ENCODE data around the gene MPI. TPM values are rescaled to one million over a fixed set of nuclear protein-coding genes. Genes with fewer than 3 reads are reported as not detected.
A peak's percentile ranks its signal among the peaks of the same experiment; 100 is the strongest.

Gene MPI
- total RNA-seq, 1 donor from 2014 or later = 29.4 TPM

DNA sequence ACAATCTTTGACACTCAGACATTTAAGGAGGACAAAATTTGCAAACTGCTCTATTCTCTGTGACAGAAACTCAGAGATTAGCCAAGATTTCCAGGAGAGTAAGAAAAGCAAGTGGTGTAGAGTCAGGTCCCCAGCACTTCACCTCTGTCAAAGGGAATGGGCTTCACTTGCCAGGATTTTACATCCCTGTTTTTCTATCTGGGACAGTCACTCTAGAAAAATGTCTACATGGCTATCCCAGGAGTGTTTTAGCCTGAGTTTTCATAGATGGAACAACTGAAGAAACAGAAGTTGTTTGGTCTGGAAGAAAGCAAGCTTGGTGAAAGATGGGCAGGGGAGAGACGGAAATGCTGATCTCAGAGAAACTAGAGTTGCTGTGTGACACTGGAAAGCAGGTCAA lies 13.8 kb downstream of the MPI start:
- intact Hi-C loops (cut with DNase I) = no loop called here
- no peak for DNase-seq
- TF ChIP-seq, protein P1, sequence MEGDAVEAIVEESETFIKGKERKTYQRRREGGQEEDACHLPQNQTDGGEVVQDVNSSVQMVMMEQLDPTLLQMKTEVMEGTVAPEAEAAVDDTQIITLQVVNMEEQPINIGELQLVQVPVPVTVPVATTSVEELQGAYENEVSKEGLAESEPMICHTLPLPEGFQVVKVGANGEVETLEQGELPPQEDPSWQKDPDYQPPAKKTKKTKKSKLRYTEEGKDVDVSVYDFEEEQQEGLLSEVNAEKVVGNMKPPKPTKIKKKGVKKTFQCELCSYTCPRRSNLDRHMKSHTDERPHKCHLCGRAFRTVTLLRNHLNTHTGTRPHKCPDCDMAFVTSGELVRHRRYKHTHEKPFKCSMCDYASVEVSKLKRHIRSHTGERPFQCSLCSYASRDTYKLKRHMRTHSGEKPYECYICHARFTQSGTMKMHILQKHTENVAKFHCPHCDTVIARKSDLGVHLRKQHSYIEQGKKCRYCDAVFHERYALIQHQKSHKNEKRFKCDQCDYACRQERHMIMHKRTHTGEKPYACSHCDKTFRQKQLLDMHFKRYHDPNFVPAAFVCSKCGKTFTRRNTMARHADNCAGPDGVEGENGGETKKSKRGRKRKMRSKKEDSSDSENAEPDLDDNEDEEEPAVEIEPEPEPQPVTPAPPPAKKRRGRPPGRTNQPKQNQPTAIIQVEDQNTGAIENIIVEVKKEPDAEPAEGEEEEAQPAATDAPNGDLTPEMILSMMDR (IDR thresholded peaks at IDR 0.05) = no peak

DNA sequence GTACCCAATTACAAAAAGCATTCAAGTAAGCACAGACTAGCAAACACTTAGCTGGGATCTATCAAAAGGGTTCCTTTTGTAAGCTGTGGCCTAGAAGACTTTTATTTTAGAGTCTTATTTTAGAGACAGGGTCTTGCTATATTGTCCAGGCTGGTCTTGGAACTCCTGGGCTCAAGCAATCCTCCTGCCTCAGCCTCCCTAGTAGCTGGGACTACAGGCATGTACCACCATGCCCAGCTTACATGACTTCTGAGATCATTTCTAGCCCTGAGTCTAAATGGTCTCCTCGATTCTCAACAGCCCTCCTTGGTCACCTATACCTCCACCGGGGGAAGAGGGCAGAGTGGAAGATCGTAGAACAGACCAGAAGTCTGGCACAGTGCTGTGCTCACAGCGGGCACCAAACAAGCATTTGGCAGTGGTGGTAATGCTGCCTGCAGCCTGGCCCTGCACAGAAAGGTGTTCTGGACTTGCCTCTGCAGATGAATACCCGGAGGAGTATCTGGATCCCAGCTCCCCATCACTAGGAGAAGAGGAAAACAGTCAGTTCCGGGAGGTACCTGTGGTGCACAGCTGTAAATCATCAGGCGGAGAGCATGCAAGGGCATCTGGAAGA lies 14.5 kb downstream of the MPI start:
- DNase-seq (no peak), ATAC-seq (no peak)
- Histone ChIP-seq H3K4me1 (peaks cover 44% of the 10 kb centered on the region), H3K4me3 (no peak overlapping the region), H3K27me3 (ENCODE audit: low read depth) (no peaks in the 10 kb centered on the region), H3K36me3 (peaks cover 56% of the 10 kb centered on the region), H3K27ac (no peak overlapping the region), H3K9me3 (no peaks in the 10 kb centered on the region)
- intact Hi-C loops (cut with DNase I) = no loop called here
- TF ChIP-seq, protein P1 (IDR thresholded peaks at IDR 0.05) = no peak

More for the DNA sequence above, 13.8 kb downstream of the MPI start:
- no peak overlapping the region for H3K27ac ChIP-seq
- H3K4me3 ChIP-seq = no peak overlapping the region
- peaks cover 44% of the 10 kb centered on the region for H3K4me1 ChIP-seq
- no peaks in the 10 kb centered on the region for H3K9me3 ChIP-seq
- no peaks in the 10 kb centered on the region for H3K27me3 ChIP-seq (ENCODE audit: low read depth)
- ATAC-seq = no peak
- peaks cover 60% of the 10 kb centered on the region for H3K36me3 ChIP-seq

DNA sequence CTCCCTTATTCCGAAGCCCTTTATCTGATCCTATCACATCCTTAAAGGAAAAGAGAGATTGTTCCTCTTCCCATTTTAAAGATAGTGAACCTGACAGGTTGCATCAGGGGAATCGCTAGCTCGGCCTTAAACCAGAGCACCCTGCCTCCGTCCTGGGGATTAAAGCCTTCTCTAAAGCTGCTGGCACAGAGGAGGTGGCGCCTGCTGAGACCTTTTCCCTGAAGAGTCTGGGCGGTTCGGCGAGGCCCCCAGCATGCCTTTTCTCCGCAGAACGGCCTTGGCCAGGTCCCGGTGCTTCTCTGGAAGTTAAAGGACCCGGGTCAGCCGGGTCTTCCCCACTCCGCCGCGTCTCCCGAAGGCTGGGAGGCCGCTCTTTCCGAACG lies 16.2 kb downstream of the MPI start:
- DNase-seq (peak; percentile 61), ATAC-seq (peak; percentile 46 to 61)
- TF ChIP-seq, protein P1 (IDR thresholded peaks at IDR 0.05) = no peak
- Histone ChIP-seq H3K4me1 (peaks cover 44% of the 10 kb centered on the region), H3K36me3 (peaks cover 38% of the 10 kb centered on the region), H3K27me3 (ENCODE audit: low read depth) (no peaks in the 10 kb centered on the region), H3K4me3 (peak overlapping the region; percentile 98), H3K9me3 (no peaks in the 10 kb centered on the region), H3K27ac (peak overlapping the region; percentile 95)
- intact Hi-C loops (cut with DNase I) = no loop called here

GRCh38 chr15:74906450-74907162 lies 16.8 kb downstream of the MPI start, which contains the start of gene FAM219B:
TSS of gene FAM219B (minus strand) at chr15:74906851. CDS start at chr15:74906800, 51 bp downstream.
- ATAC-seq = peak; percentile 97 to 99
- H3K36me3 ChIP-seq = peaks cover 33% of the 10 kb centered on the region
- H3K27me3 ChIP-seq (ENCODE audit: low read depth) = no peaks in the 10 kb centered on the region
- DNase-seq = peak; percentile 97
- peak within 1 kb of the TSS; percentile 95 for H3K27ac ChIP-seq
- H3K4me3 ChIP-seq = peak within 1 kb of the TSS; percentile 98
- intact Hi-C loops (cut with DNase I) = no loop called here
- peaks cover 39% of the 10 kb centered on the region for H3K4me1 ChIP-seq
- TF ChIP-seq, protein P1 (IDR thresholded peaks at IDR 0.05) = no peak
- no peaks in the 10 kb centered on the region for H3K9me3 ChIP-seq

GRCh38 chr15:74907163-74907870 lies 17.5 kb downstream of the MPI start:
- peak overlapping the region; percentile 98 for H3K4me3 ChIP-seq
- intact Hi-C loops (cut with DNase I) = no loop called here
- H3K36me3 ChIP-seq = peaks cover 26% of the 10 kb centered on the region
- H3K9me3 ChIP-seq = no peaks in the 10 kb centered on the region
- no peaks in the 10 kb centered on the region for H3K27me3 ChIP-seq (ENCODE audit: low read depth)
- TF ChIP-seq, protein P1 (IDR thresholded peaks at IDR 0.05) = no peak
- ATAC-seq (peak; percentile 7 to 45), DNase-seq (no peak)
- H3K27ac ChIP-seq = peak overlapping the region; percentile 95
- peaks cover 31% of the 10 kb centered on the region for H3K4me1 ChIP-seq

All from lower lobe of right lung (tissue), 2 donors.